NB4 (cell line): ENCODE measurements around the gene TRIM3.

Experiments used
- CTCF ChIP-seq: IDR thresholded peaks from one replicate; pipeline ENCODE4 v1.5.1; 2012; ENCODE audit warnings: low read depth, low read length
- POLR2A ChIP-seq: IDR thresholded peaks from 2 replicates; pipeline ENCODE4 v1.6.1; 2011; ENCODE audit warnings: mild to moderate bottlenecking; ENCODE audit not compliant: insufficient read length; ENCODE audit errors: extremely low read depth

DNA sequence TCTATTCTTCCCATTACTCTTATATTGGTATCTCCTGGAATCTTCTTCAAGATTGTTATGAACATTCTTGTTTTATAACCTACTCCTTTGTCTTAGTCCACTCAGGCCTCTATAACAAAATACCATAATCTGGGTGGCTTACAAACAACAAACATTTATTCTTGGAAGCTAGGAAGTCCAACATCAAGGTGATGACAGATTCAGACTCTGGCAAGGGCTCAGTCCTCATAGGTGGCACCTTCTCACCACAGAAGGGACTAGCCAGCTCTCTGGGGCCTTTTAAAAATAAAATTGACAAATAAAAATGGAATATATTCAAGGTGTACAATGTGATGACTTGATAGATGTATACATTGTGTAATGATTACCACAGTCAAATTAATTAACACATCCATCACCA, 43.1 kb upstream of the TRIM3 start:
- TF ChIP-seq CTCF: no peak
- no peak for TF ChIP-seq POLR2A
